ENCODE results near the gene COMMD1. TPM values are rescaled to one million over a fixed set of nuclear protein-coding genes. Genes with fewer than 3 reads are reported as not detected.
"Not testable (repeated sequence)": the region's sequence is repeated elsewhere in the genome, so short reads cannot be mapped to it uniquely, and the experiment has no call there.

COMMD1 gene
- total and polyA plus RNA-seq, 7 donors: 33.6 to 67.3 (median 49.1) TPM

- H3K4me1 ChIP-seq: no peaks in the 10 kb centered on the region
- no peak for ATAC-seq
- H3K27ac ChIP-seq: no peak overlapping the region
- 75 to 78% (median 77%) methylated on average over 9 of the region's 9 CpGs for WGBS, 3 donors
- intact Hi-C loops (cut with DNase I): no loop called here
- H3K36me3 ChIP-seq (ENCODE audit: insufficient read depth in 1 of 2, low read depth in 1 of 2): no peaks in the 10 kb centered on the region
- H3K4me3 ChIP-seq: no peak overlapping the region
- DNase-seq: no peak
- H3K27me3 ChIP-seq (ENCODE audit: insufficient read depth in 3 of 3, low read length in 2 of 3): no peaks in the 10 kb centered on the region
- no peaks in the 10 kb centered on the region for H3K9me3 ChIP-seq
- no peak for TF ChIP-seq CTCF (IDR thresholded peaks at IDR 0.05)
Measured at GRCh38 chr2:61950571-61951315, 45.3 kb downstream of the COMMD1 start.

DNA sequence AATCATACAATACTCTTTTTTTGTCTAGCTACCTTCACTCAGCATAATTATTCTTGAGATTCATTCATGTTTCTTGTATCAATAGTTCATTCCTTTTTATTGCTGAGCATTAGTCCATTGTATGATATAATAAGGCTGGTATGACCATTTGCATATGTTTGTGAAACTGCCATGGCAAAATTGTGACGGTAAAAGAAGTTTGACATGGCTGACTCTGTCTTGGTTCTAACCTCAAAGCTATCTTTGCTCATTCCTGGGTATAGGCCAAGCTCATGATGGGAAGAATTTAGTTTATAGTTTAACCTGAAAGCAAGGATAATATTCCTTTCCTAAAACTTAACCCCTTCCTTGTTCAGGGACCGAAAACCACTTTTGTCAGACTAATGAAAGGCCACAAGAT, 46.4 kb downstream of the COMMD1 start:
- no peak for DNase-seq
- no peak for ATAC-seq
- Histone ChIP-seq H3K4me1 (no peaks in the 10 kb centered on the region), H3K9me3 (no peaks in the 10 kb centered on the region), H3K4me3 (no peak overlapping the region), H3K27me3 (ENCODE audit: insufficient read depth in 3 of 3, low read length in 2 of 3) (no peaks in the 10 kb centered on the region), H3K27ac (no peak overlapping the region), H3K36me3 (ENCODE audit: insufficient read depth in 1 of 2, low read depth in 1 of 2) (no peaks in the 10 kb centered on the region)
- TF ChIP-seq CTCF (IDR thresholded peaks at IDR 0.05): no peak
- WGBS, 3 donors: 90 to 94% (median 90%) methylated on average over 2 of the region's 2 CpGs
- intact Hi-C loops (cut with DNase I): no loop called here

- ATAC-seq: no peak
- intact Hi-C loops (cut with DNase I): no loop called here
Measured at GRCh38 chr2:61952288-61952687, 46.8 kb downstream of the COMMD1 start.

GRCh38 chr2:61954856-61955255, 49.4 kb downstream of the COMMD1 start:
- H3K36me3 ChIP-seq (ENCODE audit: insufficient read depth in 1 of 2, low read depth in 1 of 2); H3K27ac ChIP-seq; DNase-seq; H3K9me3 ChIP-seq; intact Hi-C loops (cut with DNase I); H3K27me3 ChIP-seq (ENCODE audit: insufficient read depth in 3 of 3, low read length in 2 of 3); ATAC-seq; H3K4me3 ChIP-seq; H3K4me1 ChIP-seq: not testable (repeated sequence)
- WGBS, 3 donors: 84 to 90% (median 90%) methylated on average over 9 of the region's 9 CpGs

More at GRCh38 chr2:61952288-61952687, 46.8 kb downstream of the COMMD1 start:
- no peak for DNase-seq
- H3K4me3 ChIP-seq: no peak overlapping the region
- no peaks in the 10 kb centered on the region for H3K9me3 ChIP-seq
- H3K4me1 ChIP-seq: no peaks in the 10 kb centered on the region
- WGBS, 3 donors: 95 to 100% (median 96%) methylated on average over 1 of the region's 1 CpG
- no peak for TF ChIP-seq CTCF (IDR thresholded peaks at IDR 0.05)
- no peaks in the 10 kb centered on the region for H3K36me3 ChIP-seq (ENCODE audit: insufficient read depth in 1 of 2, low read depth in 1 of 2)
- H3K27me3 ChIP-seq (ENCODE audit: insufficient read depth in 3 of 3, low read length in 2 of 3): no peaks in the 10 kb centered on the region
- H3K27ac ChIP-seq: no peak overlapping the region

- DNase-seq: no peak
- no peak for ATAC-seq
- WGBS, 3 donors: 79 to 89% (median 79%) methylated on average over 7 of the region's 7 CpGs
- Histone ChIP-seq H3K27ac (no peak overlapping the region), H3K4me1 (no peaks in the 10 kb centered on the region), H3K36me3 (ENCODE audit: insufficient read depth in 1 of 2, low read depth in 1 of 2) (no peaks in the 10 kb centered on the region), H3K27me3 (ENCODE audit: insufficient read depth in 3 of 3, low read length in 2 of 3) (no peaks in the 10 kb centered on the region), H3K9me3 (no peaks in the 10 kb centered on the region), H3K4me3 (no peak overlapping the region)
- intact Hi-C loops (cut with DNase I): no loop called here
- no peak for TF ChIP-seq CTCF (IDR thresholded peaks at IDR 0.05)
Measured at GRCh38 chr2:61959381-61960293, 54.2 kb downstream of the COMMD1 start.

All from psoas muscle (tissue), 8 donors.